GM21390 (cell line): Measurements from ENCODE around the gene RAD51B.
"Not testable (repeated sequence)": the region's sequence is repeated elsewhere in the genome, so short reads cannot be mapped to it uniquely, and the experiment has no call there.

Experiments used
- ATAC-seq: cut with Tn5 transposase; IDR thresholded peaks from one replicate; pipeline ENCODE4 v1.9.1; 2021; ENCODE audit not compliant: unreplicated experiment

RAD51B gene

DNA sequence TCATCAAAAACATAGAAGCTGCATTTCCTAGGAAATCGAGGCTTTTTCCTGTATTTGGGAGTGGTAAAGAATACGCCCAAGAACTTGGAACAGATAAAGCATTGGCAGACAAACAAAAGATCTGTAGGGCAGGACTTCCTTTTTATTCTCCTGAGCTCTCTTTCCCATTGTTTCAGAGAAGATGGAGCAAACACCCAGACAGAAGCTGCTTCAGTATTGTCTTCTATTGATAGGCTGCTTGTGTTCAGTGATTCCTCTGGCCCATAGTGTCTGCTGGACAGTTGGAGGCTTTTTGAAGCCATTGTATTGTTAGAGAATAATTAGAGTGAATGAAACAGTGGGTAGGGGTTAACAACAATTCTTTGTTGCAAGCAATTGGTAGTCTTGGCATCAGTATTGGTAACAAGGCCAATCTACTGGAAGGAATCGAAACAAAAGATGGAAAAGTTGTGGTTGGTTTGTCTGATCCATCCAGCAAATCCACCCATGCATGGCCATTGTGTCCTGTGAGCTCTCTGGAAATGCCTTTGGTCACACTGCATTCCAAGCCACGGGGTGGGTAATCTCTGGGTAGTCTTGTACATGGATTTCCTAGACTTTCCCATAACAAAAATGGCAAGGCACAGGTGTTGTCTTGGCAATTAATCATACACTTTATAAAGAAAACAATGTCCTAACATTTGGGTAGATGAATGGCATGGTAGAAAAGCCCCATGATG is 424.8 kb downstream of the RAD51B start:
- ATAC-seq, result no peak

DNA sequence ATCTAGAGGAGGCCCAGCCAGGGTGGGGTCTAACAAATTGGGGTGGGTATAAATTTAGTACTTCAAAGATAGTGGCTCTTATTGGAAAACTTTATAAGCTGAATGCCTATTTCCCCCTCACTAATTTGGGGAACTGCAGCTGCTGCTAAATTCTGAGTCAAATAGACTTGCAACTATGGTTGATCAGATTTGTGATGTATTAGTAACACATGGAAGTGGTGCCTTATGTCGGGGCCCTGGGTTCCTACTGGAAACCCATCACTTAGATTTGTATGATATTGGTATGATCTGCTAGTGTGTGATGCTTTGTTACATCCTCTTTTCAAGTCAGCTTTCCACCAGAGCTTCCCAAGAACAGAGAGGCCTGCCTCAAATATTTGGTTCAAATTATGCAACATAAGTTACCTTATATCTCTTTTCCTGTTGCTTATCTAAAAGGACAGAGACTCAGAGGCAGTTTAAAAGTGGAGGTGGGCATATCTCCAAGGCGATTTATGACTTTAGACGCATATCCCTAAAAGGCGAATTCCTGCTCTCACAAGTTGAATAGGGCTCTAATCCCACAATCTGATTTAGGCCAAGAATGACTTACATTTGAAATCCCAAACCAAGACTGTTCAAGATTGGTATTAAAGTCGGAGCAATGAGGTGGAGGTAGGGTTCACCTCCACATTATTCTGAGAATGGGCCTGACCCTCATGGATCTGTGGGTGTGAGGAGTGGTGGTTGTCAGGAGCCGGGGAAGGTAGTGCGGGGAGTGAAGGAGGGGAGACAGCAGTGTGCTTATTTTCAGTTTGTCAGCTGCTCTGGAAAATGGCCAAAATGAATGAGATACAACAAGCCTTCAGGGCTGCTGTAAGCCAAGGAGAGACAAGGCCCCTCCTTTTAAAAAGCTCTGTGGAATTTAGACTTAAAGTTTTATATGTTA is 425.8 kb downstream of the RAD51B start:
- ATAC-seq, result no peak

DNA sequence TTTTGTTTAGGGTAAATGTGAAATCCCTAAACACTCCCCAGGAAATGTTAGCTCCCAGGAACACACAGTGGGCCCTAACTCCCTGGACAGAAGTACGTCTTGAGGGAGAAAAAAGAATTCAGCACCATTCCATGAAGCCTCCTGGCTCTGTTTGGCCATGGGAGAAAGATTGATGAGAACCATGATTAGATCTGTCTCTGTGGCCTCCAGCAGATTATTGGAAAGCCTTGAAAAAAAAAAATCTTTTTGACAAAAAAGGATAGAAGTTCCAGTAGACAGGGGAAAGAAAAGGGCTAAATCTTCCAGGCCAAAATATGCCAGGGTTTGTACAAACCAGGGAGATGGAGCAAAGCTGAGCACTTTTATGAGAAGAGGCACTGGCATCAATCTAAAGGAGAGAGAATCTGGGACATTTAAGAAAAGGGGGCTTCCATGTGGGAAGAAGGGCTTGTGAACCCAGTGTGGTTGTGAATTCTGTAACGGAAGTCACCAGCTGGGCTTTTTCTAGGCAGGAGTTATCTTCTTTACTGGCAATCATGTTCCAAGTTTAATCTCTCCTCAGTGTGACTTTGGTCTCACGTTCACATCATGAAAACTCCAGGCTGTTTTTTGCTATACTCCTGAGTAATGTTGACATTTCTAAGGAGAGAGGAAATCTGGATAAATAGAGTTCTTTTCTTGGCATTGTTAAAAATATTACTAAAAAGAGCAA is 426.7 kb downstream of the RAD51B start:
- ATAC-seq, result no peak

DNA sequence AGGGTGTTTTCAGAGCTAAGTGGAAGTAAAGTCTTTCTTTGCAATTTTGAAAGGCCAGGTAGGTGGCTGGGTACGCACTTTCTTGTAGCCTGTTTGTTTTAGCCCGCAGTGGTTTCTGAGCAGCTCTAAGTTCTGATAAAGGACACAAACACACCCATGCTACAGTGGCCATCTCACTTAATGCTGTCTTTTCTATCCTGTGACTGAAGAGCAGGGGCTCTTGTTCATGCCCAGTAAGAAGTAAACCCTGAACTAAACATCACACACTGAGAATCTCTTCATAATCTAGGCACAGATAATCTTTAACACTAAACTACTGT is 427.2 kb downstream of the RAD51B start:
- ATAC-seq, result no peak

DNA sequence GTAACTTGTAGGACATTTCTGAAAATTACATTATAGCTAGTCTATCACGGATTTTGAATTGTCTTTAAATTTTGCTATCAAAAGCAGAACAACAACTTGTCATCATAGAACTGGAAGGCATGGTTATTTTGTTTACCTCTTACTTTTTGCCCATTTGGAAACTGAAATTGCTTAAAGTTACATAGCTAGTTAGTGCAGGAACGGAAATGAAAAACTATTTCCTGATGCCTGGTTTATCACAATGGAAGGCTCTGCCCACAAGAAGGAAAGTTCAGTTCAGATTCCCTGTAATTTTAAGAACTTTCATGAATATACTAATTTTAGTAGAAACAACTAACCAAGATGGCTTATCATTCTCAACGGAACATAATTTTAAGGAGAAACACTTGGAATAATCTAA is 427.7 kb downstream of the RAD51B start:
- no peak for ATAC-seq

DNA sequence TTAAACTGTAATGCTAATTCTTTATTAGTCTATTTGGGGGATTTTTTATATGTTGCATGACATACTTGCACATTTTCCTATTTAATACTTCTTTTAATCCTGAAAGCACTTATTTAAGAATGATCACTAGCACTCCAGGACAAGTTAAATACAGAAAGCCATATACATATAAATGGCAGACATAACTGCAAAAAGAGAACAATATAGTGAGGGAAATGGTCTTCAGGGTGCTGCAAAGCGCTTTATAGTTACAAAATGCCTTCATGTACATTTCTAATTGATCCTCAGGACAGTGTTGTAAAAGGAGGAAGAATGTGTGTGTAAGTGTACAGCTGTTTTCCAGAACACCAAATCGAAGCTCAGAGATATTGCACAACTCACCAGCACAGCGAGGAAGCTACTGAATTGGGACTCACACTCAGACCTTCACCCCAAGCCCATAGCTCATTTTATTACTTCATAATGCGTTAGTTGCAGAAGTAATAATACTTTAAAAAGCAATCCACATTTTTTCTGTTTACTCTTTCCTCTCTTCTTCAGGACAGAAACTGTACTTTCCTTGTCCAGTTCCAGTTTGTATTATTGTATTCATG is 428.2 kb downstream of the RAD51B start:
- ATAC-seq, result no peak

DNA sequence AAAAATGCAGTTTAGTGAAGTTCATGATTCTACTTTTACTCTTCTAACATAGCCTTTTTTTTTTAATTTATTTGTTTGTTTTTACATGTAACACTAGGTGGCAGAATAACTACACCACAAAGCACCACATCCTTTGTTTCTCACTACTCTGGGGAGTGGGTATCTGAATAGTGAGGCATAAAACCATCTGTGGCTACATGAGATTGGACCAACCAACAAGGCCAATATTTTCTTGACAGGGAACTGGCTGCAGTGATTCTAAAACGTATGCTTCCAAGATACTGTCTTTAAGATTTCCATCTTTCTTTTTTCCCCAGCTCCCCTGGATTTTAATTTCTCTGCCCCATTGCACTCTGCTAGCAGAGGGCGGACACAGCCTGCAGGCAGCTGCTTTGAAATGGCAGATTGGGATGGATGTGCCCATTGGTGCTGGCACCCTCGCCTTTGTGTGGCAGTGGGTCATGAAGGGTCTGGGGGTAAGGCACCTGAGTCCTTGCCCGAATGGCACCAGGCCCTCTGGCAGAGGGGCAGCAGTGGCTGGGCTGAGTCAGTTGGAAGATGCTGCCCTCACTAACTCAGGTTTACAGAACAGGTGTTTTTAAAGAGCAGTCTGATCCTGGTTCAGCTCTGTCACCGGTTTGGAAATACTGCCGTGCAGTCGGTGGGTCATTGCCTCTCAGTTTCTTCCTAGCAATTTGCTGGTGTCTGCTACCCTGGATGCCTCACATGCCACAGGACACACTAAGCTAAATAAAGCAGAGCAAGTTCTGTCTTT is 429.1 kb downstream of the RAD51B start:
- no peak for ATAC-seq

DNA sequence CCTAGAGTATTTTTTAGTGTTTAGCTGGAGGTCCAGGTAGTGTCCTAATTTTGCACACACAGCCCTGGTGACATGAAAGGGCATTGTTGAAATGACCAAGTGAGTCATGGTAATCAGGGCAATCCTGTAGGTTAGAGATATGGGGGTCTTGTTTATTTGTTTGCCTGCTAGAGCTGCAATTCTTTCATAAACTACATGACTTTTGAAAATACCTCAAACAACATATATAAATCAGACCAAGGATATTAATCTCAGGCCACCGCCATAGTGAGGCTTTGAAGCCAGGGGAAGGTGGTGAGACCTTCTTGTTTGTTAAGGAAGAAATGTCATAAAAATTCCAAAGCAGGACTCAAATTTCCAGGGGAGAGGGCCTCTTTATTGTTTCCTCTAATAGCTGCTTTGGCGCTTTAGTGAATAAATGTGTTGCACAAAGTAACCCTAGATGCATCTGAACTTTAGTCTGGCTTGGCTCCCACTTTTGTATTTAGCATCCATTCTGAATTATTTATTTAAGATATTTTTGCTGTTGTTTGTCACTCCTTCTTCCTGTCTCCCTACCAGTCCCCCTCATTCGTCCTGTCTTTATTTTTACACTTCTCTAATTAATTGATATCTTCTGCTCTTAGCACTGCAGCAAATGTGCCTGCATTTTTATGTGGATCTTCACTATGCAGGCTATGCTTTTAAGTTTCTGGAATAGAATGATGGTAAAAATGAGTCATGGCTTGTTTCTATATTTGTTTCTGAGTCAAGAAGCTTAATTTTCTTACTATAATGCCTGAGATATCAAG is 430.3 kb downstream of the RAD51B start:
- ATAC-seq, result no peak

DNA sequence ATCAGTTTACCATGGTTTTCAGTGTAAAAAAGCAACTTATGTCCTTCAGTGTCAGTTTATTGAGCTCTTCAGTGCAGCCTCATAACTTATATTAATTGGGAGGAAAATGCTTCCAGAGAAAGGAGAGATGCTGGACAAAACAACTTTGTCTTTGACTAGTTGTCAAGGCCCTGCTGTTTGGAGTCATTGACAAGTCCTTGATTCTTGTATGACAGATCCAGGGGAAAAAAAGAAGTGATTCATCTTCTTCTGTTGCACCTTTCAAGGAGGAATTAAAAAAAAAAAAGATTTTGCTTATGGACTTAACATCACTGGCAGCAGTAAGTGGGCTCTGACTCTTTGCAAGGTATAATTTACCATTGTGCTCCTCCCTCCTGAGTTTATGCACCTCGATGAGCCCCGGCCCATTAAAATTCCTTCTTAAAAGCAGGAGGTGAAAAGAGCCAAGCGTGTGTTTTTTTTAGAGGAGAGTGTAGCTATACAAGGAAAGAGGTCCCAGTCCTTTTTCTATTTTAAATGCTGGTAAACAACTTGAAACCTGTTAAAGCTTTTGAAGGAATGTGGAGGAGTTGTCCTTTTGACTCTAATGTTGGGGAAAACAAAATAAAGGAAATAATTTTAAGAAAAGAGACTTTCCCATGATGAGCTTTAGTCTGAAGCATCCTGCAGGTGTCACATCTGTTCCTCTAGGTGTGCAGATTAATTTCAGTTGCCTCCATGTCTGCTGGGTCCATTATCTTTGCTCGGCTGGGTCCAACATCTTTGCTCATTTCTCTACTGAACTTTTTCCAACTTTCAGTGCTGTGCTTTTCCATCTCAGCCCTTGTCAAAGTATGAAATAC is 431.6 kb downstream of the RAD51B start:
- no peak for ATAC-seq

DNA sequence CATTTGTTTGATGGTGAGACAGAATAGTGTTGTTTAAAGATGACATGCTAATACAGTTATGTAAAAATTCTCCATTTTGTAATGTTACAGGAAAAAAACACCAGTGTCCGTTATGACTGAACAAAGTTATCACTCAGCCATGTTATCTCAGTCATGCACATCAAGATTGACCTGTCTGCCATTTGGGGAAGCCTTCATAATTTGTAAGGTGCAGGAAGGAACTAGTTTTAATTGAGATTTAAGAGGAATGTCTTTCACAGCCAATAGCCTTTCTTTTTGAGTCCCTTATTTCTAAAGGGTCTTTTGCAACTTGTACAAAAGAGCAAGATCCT is 432.2 kb downstream of the RAD51B start:
- no peak for ATAC-seq

DNA sequence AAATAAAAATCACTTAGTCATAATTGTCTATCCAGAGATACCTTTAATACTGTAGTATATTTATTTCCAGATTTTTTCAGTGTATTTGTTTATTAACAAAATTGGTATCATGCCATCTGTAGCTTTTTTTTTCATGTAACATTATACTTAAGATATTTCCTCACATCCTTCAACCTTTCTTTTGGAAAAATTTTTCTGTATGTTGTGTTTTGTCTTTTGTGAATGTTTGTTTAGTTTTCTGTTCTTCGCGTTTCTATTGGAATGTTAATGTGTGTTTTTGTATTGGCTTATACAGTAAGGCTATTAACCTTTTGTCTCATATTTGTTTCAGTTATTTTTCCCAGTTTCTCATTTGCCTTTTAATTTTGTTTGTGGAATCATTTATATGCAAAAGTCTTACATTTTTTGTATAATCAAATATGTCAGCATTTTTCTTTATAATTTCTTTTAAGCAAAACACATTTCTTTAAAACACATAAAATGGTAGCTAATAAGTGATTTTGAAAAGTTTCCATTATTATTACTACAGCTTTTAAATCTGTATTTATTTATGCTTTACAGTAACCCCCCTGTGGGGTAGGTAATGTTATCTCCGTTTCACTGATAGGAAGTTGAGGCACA is 433.7 kb downstream of the RAD51B start:
- no peak for ATAC-seq

DNA sequence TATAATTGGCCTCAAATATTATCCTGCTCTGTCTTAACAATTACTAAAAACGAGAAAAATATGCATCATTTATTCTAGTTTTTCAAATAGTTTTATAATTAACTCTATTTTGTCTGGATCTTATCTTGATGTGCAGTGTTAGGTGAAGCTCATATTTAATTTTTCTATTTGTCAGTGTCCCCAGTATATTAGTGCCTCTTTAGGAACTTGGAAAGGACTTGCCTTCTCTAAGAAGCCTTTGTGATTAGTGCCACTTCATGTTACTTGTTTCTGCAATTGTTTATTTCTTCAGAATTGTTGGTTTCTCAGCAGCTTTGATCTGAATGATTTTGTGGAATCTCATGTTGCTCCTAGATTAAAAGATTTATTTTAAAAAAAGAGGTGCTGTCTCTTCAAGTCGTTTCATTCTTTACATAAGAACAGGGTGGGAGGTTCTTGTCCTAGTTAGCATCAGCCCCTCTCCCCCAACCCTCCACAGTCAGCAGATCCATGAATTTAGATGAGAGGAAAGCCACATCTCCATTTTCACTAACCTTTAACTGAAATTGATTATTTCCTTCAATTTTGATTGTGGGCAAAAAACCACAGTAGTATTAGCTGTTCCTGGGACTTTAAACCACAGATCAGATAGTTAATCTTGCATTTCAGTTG is 434.4 kb downstream of the RAD51B start:
- ATAC-seq, result no peak

DNA sequence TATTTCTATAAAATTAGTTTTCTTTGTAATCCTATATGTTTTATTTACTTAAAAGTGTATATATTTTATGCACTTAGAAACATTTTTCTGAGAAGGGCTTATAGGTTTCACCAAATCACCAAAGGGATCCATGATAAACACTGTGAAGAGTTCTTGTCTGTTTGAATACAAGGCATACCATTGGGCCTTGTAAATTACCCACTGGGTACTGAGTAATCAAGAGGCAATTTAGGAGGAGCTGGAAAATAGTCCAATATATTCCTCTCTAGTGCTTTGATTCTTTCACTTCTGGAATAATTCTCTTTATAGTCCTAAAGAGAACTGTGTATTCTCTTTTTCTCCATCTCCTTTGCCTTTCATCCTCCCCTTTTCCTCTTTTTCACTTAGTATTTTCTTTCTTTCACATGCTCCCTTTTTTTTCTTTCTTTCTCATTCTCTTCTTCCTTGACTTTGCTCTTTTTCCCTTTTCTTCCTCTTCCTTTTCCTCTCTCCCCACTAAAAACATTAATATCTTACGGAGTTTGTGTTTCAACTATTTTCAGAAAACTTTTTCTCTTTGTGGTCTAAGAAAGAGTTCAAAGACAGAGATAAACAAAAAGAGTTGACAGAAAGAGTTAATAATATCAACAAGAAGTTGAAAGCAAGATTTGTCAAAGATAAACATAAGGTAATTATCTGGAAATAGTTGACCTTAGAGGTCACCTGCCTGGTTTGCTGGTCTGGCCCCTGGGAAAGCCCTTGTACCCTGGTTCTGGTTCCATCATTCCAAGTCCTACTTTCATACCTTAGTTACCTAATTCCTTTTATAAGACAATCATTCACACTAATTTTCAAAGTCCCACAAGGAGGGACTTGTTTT is 435.3 kb downstream of the RAD51B start:
- ATAC-seq, result no peak

DNA sequence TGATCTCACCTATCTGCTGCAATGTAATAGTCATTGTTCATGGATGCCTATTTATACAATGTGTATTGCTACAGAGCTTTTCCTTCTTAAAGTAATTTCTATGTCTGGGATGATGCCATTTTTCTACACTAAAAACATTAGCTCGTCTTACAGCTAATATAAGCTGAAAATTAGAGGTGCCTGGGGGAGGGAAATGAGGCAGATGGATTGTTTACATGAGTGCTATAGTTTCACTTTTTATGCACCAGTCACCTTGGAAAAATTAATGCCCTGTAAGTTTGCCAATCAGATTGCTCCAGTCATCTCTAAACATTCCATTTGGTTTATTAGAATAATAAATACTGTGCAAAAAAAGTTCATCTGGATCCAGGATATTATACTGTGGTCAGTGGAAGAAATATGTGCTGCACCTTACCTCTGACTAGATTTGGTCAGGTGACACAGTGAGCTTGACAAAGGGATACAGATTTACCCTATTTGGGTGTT is 436.2 kb downstream of the RAD51B start:
- no peak for ATAC-seq

DNA sequence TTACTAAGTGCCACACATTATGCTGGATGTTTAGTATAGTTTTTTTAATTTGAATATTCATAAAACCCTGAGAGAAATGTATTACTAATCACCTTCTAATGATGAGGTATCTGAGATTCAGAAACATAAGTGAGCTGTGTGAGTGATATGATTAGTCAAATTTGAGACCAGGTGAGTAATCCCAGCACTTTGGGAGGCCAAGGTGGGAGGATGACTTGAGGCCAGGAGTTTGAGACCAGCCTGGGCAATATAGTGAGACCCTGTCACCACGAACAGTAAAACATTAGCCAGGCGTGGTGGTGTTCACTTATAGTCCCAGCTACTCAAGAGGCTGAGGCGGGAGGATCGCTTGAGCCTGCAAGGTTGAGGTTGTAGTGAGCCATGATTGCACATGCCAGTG is 438.4 kb downstream of the RAD51B start:
- ATAC-seq, result no peak

DNA sequence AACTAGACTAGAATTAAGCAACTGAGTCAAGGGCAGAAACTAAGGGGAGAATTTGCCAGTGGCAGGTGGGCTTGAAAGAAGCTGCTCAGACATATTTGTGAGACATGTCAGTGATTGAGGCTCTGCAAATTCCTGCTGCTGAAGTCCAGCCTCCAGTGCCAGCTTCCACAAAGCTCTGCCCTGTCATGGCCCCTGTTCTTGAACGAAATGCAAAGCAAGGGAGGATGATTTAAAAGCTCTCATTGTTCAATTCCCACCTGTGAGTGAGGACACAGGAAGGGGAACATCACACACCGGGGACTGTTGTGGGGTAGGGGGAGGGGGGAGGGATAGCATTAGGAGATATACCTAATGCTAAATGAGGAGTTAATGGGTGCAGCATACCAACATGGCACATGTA is 439.4 kb downstream of the RAD51B start:
- ATAC-seq, result not testable (repeated sequence)

DNA sequence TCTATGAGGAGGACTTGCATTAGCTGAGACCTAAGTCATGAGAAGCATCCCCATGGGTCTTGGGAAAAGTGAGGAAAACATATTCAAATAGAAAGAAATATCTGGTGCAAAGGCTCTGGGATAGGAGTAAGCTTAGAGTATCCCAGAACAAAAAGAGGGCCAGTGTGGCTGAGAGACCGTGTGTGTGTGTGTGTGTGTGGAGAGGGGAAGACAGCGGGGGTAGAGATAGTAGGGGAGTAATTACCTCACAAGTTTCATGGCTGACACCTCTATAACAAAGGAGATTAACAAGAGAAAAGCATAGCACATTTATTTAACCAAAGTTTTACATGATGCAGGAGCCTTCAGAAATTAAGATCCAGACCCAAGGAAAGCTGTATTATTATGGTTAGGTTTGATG is 440.5 kb downstream of the RAD51B start:
- no peak for ATAC-seq
